GM19239 (cell line): ENCODE results near the gene POLK.
"Not testable (repeated sequence)": the region's sequence is repeated elsewhere in the genome, so short reads cannot be mapped to it uniquely, and the experiment has no call there.

Source experiments
- DNase-seq: peaks from one replicate; pipeline ENCODE4 v3.0.0; 2011; ENCODE audit warnings: low spot score; ENCODE audit not compliant: insufficient read length
- FAIRE-seq: peaks from 2 replicates; lab custom pipeline; 2011; peaks lifted over from hg19 to GRCh38; lab: Jason Lieb, UNC

Gene POLK

DNA sequence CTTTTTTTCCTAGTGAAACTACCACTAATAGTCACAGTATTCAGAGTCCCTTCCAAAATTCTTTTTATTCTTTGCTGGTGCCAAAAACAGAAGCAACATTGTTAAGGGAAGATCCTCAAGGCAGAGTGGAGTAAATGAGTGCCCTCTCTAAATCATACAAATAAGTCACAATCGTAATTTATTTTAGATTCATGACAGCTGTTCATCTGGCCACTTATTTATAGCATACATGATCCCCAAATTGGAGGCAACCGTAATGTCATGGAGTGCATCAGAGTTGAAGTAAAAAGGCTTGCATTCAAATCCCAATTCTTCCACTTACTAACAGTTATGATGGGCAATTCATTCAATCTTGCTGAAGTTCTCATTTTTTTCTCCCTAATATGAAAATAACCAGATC is 33.4 kb downstream of the POLK start:
- DNase-seq, result no peak
- FAIRE-seq, result peak; percentile 45

DNA sequence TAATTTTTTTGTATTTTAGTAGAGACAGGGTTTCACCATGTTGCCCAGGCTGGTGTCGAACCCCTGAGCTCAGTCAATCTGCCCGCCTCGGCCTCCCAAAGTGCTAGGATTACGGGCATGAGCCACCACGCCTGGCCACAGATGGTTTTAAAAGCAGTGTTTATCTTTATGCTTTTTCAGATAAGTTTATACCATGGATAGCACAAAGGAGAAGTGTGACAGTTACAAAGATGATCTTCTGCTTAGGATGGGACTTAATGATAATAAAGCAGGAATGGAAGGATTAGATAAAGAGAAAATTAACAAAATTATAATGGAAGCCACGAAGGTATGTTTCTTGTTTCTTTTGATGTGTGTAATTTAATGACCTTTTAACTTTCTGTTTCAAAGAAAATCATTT is 35.1 kb downstream of the POLK start:
- DNase-seq, result no peak
- FAIRE-seq, result no peak

DNA sequence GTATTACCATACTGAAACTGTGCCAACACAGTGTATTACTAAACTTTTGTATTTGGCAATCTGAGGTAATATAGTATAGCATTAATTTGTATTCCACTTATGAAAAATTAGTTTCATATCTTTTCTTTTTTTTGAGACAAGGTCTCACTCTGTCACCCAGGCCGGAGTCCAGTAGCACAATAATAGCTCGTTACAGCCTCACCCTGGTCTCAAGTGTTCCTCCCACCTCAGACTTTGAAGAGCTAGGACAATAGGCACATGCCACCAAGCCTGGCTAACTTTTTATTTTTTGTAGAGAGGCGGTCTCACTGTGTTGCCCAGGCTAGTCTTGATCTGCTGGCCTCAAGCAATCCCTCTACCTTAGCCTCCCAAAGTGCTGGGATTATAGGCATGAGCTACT is 36.1 kb downstream of the POLK start:
- DNase-seq, result no peak
- FAIRE-seq, result no peak

DNA sequence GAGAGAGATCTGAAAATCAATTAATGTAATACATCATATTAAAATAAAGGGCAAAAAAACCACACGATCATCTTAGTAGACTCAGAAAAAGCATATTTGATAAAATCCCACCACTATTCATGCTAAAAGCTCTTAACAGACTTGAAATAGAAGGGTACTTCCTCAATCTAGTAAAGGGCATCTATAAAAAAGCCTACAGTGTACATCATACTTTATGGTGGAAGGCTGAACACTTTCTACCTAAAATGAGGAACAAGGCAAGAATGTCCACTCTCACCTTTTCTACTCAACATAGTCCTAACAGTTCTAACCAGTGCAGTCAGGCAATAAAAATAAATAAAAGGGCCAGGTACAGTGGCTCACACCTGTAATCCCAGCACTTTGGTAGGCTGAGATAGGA is 38.9 kb downstream of the POLK start:
- no peak for FAIRE-seq
- no peak for DNase-seq

DNA sequence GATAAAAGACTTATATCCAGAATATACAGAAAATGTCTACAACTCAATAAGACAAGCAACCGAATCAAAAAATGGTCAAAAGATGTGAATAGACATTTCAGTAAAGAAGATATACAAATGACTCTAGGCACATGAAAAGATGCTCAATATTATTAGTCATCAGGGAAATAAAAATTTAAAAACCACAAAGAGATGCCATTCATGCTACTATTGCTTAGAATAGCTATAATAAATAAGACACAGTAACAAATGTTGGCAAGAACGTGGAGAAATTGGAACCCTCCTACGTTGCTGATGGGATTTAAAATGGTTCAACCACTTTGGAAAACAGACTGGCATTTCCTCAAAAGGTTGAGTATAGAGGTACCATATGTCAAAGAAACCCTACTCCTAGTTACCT is 39.8 kb downstream of the POLK start:
- no peak for FAIRE-seq
- DNase-seq, result no peak

DNA sequence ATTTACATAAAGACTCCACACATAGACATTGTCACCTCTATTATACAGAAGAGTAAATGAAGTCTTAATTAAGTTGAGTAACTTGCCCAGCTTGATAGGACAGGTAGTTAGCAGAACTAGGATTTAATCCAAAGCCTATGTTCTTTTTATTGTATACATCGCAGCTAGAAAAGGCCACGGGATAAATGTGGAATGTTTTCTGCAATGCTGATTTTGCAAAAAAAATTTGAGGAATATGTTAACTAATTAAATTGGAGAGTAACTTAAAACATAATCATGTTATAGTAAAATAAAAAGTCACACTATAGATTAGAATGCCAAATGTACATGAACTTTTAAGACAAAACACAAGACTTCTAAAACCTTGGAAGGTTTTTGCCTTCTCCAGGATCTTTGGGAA is 41.1 kb downstream of the POLK start:
- FAIRE-seq, result no peak

DNA sequence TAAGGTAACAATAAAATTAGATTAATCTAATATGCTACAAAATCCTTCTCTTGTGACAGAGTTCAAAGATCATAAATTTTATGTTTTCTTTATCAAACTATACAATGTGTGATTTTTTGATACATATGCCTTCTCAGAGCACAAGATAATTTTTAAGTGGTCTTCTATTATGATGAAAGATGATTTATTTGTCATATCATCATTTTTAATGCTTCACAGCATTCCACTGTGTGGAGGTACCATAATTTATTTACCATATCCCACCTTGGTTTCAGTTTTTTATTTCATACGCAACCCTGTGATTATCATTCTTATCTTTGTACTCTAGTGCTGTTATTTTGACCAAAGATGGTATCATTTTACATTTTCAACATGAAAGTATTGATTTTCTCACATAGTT is 41.7 kb downstream of the POLK start:
- no peak for DNase-seq
- FAIRE-seq, result no peak

More for the DNA sequence above, 41.1 kb downstream of the POLK start:
- no peak for DNase-seq

DNA sequence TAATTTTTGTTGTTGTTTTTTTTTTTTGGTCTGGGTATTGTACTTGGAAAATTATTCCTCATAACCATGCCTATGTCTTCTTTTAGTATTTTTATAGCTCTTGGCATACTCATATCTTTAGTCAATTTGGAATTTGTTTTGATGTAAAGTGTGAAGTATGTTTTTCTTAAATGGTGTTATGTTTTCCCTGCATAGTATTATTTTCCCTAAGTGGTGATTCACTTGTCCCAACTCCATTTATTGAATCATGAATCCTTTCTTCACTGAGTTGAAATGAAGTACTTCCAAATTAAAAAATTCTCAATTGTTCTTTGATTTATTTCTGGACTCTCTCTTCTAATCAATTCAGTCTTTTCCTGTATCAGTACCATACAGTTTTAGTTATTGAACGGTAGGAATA is 46.5 kb downstream of the POLK start:
- DNase-seq (no peak), FAIRE-seq (no peak)

DNA sequence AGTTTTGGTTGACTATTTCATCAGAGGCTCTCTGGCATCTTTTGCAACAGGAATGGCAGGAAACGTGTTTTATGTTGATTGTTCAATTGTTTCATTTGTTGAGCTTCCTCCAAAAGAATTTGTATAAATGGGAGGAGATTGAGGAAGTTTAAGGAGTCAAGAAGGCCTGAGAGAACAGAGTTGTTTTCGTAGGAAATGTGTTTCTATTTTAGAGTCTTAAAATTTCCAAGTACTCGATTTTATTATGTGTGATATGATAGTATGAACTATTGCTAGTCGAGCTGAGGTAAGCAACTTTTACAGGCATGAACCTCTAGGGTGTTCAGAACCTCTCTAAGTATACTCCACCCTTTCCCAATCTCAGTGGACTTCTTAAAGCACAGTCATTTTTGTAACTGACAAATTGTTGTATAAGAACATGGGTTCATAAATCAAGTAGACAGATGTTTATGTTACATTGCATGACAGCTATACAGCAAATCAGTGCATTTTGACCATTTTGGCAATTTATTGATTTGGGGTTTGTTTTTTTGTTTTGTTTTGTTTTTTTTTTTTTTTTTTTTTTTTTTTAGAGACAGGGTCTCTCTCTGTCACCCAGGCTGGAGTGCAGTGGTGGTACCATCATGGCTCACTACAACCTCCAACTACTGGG is 47.4 kb downstream of the POLK start:
- DNase-seq, result no peak
- peak; percentile 76 for FAIRE-seq

DNA sequence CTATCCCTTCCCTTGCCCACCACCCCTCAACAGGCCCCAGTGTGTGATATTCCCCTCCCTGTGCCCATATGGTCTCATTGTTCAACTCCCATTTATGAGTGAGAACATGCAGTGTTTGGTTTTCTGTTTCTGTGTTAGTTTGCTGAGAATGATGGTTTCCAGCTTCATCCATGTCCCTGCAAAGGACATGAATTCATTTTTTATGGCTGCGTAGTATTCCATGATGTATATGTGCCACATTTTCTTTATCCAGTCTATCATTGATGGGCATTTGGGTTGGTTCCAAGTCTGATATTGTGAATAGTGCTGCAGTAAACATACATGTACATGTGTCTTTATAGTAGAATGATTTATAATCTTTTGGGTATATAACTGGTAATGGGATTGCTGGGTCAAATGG is 49.0 kb downstream of the POLK start:
- not testable (repeated sequence) for DNase-seq, FAIRE-seq

DNA sequence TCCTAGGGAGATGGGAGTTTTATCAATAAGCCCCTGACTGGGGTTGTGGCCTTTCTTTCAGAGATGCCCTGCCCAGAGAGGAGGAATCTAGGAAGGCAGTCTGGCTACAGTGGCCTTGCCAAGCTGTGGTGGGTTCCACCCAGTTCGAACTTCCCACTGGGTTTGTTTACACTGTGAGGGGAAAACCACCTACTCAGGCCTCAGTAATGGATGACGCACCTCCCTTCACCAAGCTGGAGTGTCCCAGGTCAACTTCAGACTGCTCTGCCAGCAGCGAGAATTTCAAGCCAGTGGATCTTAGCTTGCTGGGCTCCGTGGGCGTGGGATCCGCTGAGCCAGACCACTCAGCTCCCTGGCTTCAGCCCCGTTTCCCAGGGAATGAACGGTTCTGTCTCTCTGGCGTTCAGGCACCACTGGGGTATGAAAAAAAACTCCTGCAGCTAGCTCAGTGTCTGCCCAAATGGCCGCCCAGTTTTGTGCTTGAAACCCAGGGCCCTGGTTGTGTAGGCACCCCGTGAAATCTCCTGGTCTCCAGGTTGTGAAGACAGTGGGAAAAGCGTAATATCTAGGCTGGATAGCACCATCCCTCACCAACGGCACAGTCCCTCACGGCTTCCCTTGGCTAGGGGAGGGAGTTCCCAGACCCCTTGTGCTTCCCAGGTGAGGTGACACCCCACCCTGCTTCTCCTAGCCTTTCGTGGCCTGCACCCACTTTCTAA is 54.5 kb downstream of the POLK start:
- DNase-seq, result not testable (repeated sequence)
- FAIRE-seq, result peak; percentile 14

DNA sequence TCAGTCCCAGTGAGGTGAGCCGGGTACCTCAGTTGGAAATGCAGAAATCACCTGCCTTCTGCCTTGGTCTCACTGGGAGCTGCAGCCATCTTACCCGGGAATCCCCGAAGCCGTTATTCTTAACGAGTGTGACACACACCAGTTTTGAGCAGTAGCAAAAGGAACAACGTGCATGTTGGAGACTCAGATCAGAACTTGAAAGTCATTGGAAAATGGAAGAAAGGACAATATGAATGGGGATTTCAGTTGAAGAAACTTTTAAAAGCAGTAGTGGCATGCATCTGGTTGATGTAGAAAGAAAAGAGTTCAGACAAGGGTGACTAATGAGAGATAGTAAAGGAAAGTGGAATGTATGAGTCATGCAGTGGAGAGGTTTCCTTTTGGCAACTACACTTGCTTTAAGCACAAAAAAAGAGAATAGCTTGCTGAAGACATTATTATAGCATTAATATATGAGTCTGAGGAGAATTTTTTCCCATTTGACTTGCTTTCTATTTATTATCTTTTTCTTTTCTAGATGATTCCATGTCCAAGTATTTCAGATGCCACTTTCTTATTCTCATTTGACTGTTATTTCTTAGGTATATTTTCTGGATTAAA is 55.1 kb downstream of the POLK start:
- peak; percentile 96 for FAIRE-seq
- no peak for DNase-seq

DNA sequence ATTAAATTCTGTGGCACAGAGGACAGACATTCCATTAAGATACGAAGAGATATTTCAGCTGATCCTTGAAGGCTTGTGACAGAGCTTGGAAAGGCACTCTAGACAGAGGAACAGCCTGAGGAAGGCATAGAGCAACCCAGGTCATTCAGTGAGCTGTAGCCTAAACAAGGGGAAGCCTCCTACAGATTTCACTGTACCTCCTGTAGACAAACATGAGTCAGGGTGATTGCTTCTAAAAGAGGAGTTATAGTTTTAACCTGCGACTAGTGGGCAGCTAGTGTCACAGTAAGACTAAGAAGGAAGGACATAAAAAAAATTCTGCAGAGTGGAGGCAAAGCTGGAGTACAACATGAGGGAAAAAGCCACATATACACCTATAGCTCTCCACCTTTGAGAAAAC is 56.0 kb downstream of the POLK start:
- peak; percentile 76 for FAIRE-seq
- DNase-seq, result no peak

DNA sequence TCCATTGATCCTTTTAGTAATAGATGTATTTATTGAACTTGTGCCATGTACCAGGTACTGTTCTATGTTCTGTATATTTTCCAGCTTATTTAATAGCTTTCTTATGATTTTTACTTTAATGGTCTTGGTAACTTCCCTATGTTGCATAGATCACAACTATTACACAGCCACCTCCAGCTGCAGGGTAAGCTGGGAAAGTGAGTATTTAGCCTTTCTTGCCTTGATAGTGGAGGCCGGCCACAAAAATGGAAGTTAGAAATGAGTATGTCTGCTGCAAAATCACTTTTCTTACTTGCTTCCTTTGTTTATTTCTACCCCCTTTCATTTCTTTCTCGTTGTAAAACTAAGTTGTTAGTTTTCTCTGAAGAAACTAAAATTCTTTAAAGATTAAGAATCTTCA is 56.5 kb downstream of the POLK start:
- no peak for FAIRE-seq

DNA sequence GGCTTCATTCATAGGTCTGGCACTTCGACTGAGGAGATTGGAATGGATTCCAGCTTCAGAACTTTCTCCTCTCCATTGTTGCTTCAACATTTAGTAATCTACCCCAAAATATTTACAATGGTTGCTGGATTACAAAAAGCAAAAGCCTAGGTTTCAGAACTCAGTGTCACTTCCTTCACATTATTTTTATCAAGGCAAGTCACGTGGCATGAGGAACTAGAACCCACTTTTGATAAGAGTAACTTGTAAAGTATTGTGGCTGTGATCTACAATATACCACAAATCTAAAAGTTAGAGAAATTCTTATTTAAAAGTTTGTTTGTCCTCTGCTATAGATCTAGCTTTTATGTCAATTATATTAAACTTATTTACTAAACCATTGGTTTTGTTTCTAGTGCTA is 59.9 kb downstream of the POLK start:
- DNase-seq, result no peak
- peak; percentile 87 for FAIRE-seq

More for the DNA sequence above, 56.5 kb downstream of the POLK start:
- DNase-seq, result no peak

DNA sequence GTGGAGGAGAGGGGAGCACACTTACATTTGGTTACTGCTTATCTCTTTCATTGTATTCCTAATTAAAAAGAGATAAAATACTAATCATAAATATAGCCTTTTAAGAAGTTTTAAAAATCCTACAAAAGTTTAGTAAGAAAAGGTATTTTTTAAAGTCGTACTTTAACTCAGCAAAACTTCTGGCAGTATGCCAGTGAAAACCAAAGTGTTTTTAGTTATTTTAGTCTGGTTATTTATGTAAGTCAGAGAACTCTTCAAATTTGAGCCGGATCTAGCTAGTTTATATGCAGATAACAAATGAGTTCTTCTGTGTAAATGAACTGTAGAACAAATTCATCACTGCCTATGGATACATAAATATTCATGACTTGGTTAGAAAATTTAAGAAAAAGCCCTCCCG is 63.1 kb downstream of the POLK start:
- no peak for FAIRE-seq
- no peak for DNase-seq

DNA sequence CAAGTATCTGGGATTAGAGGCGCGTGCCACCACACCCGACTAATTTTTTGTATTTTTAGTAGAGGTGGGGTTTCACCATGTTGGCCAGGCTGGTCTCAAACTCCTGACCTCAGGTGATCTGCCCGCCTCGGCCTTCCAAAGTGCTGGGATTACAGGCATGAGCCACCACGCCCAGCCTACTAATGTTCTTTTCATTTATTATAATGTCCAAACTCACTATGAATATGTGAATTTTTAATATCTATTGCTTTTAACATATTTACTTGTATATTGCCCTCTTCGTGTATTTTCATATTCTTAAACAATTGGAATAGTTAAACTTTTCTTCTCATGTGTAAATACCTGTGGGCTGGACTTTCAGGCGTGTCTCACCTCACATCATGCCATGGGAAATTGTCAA is 66.6 kb downstream of the POLK start:
- not testable (repeated sequence) for DNase-seq, FAIRE-seq

DNA sequence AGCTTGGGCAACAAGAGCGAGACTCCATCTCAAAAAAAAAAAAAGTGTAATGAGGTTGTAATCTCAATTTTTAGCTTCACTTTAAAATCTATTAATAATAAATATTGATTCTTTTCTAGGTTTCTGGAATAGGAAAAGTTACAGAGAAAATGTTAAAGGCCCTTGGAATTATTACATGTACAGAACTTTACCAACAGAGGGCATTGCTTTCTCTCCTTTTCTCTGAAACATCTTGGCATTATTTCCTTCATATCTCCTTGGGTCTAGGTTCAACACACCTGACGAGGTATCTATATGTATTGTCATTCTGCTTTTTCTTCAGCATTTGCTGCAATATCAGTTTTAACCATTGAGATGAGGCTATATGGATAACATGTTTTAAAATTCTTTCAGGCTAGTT is 73.0 kb downstream of the POLK start:
- FAIRE-seq, result no peak
- DNase-seq, result no peak

DNA sequence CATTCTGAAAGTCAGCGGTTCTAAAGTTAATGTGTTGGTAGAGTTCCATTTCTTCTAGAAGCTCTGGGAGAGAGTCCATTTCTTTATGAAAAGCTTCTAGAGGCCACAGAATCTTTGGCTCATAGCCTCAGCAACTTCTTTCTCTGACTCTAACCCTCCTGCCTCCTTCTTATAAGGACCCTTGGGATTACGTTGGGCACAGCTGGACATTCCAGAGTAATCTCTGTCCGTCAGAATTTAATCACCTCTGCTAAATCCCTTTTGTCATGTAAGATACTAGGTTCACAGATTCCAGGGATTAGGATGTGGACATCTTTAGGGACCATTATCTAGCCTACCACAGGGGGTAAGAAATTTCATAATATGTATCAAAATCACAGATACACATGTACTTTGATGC is 77.0 kb downstream of the POLK start:
- no peak for FAIRE-seq

DNA sequence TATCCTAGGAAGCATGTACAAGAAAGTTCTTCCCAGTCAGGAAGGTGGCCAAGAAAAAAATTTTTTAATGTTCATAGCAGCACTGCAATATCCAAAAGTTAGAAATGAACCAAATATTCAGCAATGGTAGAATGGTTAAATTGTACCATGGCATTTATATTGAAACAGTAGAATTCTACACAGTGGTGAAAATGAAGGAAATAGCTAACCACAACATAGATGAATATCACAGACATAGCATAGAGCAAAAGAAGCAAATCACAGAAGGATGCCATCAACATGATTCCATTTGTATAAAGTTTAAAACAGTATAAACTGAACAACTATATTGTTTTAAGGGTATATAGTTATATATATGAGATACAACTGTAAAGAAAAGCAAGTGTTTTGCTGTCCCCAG is 88.8 kb downstream of the POLK start:
- no peak for FAIRE-seq

More for the DNA sequence above, 77.0 kb downstream of the POLK start:
- no peak for DNase-seq

DNA sequence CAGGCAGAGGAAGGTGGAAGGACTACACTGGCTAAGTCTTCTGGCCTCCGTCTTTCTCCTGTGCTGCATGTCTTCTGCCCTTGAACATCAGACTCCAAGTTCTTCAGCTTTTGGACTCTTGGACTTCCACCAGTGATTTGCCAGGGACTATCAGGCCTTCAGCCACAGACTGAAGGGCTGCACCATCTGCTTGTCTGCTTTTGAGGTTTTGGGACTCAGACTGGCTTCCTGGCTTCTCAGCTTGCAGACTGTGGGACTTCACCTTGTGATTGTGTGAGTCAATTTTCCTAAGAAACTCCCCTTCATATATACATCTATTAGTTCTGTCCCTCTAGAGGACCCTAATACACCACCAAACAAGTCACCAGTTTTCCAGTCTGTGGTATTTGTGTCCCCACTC is 89.9 kb downstream of the POLK start:
- DNase-seq, result no peak

More for the DNA sequence above, 88.8 kb downstream of the POLK start:
- DNase-seq, result no peak

DNA sequence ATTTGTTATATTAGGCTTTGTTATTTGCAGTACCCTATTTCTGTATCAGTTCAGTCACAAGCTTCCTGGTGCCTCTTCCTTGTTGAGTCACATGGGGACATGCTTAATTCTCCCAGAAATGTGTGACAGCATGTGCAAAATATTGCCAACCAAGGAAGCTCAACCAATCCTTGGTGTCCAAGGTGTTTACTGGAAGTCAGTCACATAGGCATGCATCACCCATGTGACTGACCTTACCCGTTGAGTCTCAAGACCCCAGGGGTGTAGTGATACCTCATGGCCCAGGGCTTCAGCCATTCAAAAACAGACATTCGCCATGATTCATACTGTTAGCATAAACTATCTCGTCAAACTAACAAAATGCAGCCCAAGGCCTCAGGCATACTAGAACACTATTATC is 90.3 kb downstream of the POLK start:
- DNase-seq (no peak), FAIRE-seq (no peak)

More for the DNA sequence above, 89.9 kb downstream of the POLK start:
- no peak for FAIRE-seq
